B cell (primary cell): Measurements from ENCODE around the gene TTLL5. TPM values are rescaled to one million over a fixed set of nuclear protein-coding genes. Genes with fewer than 3 reads are reported as not detected.

Source experiments
- ATAC-seq: fragments of 200-7000 bp; cut with Tn5 transposase; one replicate; pipeline ENCODE4 v1.10.0; 2021; ENCODE audit warnings: low read depth, mild to moderate bottlenecking, moderate number of reproducible peaks, moderate library complexity
- CTCF ChIA-PET: fragments of 350-600 bp; sonication (Branson Sonifier 250); formaldehyde crosslinking; loops from one replicate; lab custom pipeline; 2021; ENCODE audit warnings: antibody characterized with exemption, inconsistent platforms; lab: Charles Lee
- POLR2A ChIA-PET: fragments of 350-600 bp; sonication (Branson Sonifier 250); formaldehyde crosslinking; loops from one replicate; lab custom pipeline; 2021; ENCODE audit warnings: antibody characterized with exemption; lab: Charles Lee
- DNase-seq: peaks from one replicate; pipeline ENCODE4 v3.0.0; 2013
- H2AFZ ChIP-seq: 2 replicates; pipeline ENCODE4 v1.6.1; 2012; ENCODE audit warnings: mild to moderate bottlenecking, low read depth, low read length; ENCODE audit not compliant: insufficient read depth, poor library complexity, severe bottlenecking
- H3K27ac ChIP-seq, 2 donors: 1 replicate in 1 of 2; 2 replicates in 1 of 2; pipeline ENCODE4 v1.5.1; 2012 to 2013; ENCODE audit warnings: low read length in 2 of 2, mild to moderate bottlenecking in 2 of 2, moderate library complexity in 1 of 2
- H3K27me3 ChIP-seq, 4 experiments: fragments of 200-600 bp in 1 of 4; sonication (generic) in 1 of 4; replicated peaks in 1 of 4; 1 replicate in 2 of 4; 2 replicates in 2 of 4; pipeline versions ENCODE4 v1.6.1 to v1.7.0; 2013 to 2016; ENCODE audit warnings: low read length in 3 of 4, mild to moderate bottlenecking in 2 of 4, mixed read lengths in 1 of 4, moderate library complexity in 1 of 4; ENCODE audit not compliant: insufficient read depth in 4 of 4, control insufficient read depth in 3 of 4; ENCODE audit errors: control extremely low read depth in 1 of 4
- H3K36me3 ChIP-seq, 2 experiments: replicated peaks in 1 of 2; 1 replicate in 1 of 2; 2 replicates in 1 of 2; pipeline versions ENCODE4 v1.6.1 to v1.7.1; 2013; ENCODE audit warnings: low read length in 1 of 2; ENCODE audit not compliant: insufficient read depth in 2 of 2, control insufficient read depth in 1 of 2; ENCODE audit errors: control extremely low read depth in 1 of 2, extremely low read depth in 1 of 2
- H3K4me1 ChIP-seq, 2 donors: fragments of 200-600 bp in 1 of 2; sonication (generic) in 1 of 2; 1 replicate in 1 of 2; 2 replicates in 1 of 2; pipeline versions ENCODE4 v1.5.1 to v1.6.1; 2013 to 2017; ENCODE audit warnings: low read length in 2 of 2; ENCODE audit not compliant: control insufficient read depth in 2 of 2, insufficient read depth in 2 of 2
- H3K4me2 ChIP-seq: replicated peaks from 2 replicates; pipeline ENCODE3; 2012; ENCODE audit warnings: mild to moderate bottlenecking, low read depth, low read length; ENCODE audit not compliant: poor library complexity, severe bottlenecking
- H3K4me3 ChIP-seq, 5 experiments: fragments of 200-600 bp in 1 of 5; sonication (generic) in 1 of 5; 1 replicate in 3 of 5; 2 replicates in 2 of 5; pipeline versions ENCODE4 v1.5.1 to v1.7.0; 2011 to 2016; ENCODE audit warnings: low read length in 4 of 5, mild to moderate bottlenecking in 4 of 5, low read depth in 2 of 5, control low read depth in 1 of 5, moderate library complexity in 1 of 5; ENCODE audit not compliant: insufficient read depth in 1 of 5; ENCODE audit errors: control extremely low read depth in 1 of 5, extremely low read depth in 1 of 5
- H3K79me2 ChIP-seq: fragments of 200-600 bp; sonication (generic); one replicate; pipeline ENCODE4 v1.6.0; 2016; ENCODE audit warnings: low read length; ENCODE audit not compliant: control insufficient read depth, insufficient read depth
- H3K9ac ChIP-seq: fragments of 200-600 bp; sonication (generic); 2 replicates; pipeline ENCODE4 v1.6.1; 2017; ENCODE audit warnings: mild to moderate bottlenecking, low read length, moderate library complexity
- H3K9me3 ChIP-seq, 3 donors: one replicate each; pipeline versions ENCODE4 v1.6.1 to v1.7.1; 2013; ENCODE audit warnings: low read length in 2 of 3; ENCODE audit not compliant: control insufficient read depth in 2 of 3, insufficient read depth in 1 of 3; ENCODE audit errors: control extremely low read depth in 1 of 3
- H4K20me1 ChIP-seq: 2 replicates; pipeline ENCODE4 v1.6.0; 2012; ENCODE audit warnings: mild to moderate bottlenecking, low read length; ENCODE audit not compliant: insufficient read depth, control insufficient read depth, poor library complexity, severe bottlenecking
- H3K27ac Mint-ChIP-seq: one replicate; pipeline ENCODE4 v1.8.0; 2021; ENCODE audit warnings: mixed read lengths
- H3K27me3 Mint-ChIP-seq: one replicate; pipeline ENCODE4 v1.8.0; 2021; ENCODE audit warnings: mixed read lengths
- H3K4me1 Mint-ChIP-seq: one replicate; pipeline ENCODE4 v1.8.0; 2021; ENCODE audit warnings: mixed read lengths
- H3K4me3 Mint-ChIP-seq: one replicate; pipeline ENCODE4 v1.8.0; 2021; ENCODE audit warnings: mixed read lengths
- H3K9me3 Mint-ChIP-seq: one replicate; pipeline ENCODE4 v1.8.0; 2022; ENCODE audit warnings: mixed read lengths; ENCODE audit not compliant: insufficient read depth
- EZH2 ChIP-seq: IDR thresholded peaks from 2 replicates; pipeline ENCODE4 v1.6.1; 2012; ENCODE audit warnings: borderline replicate concordance, low read depth, mild to moderate bottlenecking, moderate library complexity, low read length; ENCODE audit not compliant: insufficient read depth, poor library complexity, severe bottlenecking
- WGBS: methylation state at CpG from one replicate; pipeline ENCODE4 v1.1.5; 2013; ENCODE audit warnings: missing lambda C conversion rate; ENCODE audit not compliant: insufficient coverage; 5-methylcytosine and 5-hydroxymethylcytosine counted together
- intact Hi-C: fragments of 100-400 bp; cut with micrococcal nuclease; formaldehyde crosslinking; loops from one replicate; pipeline ENCODE4 v1.10.0; 2022
- polyA plus RNA-seq: library from polyadenylated mRNA; depleted of rRNA; stranded (reverse); fragments of >200 nt; gene quantifications from 2 replicates; pipeline ENCODE4 v1.2.3, GENCODE V29; 2012
- total RNA-seq, 2 donors: library from RNA; stranded (reverse); fragments of 120-200 nt in 1 of 2; gene quantifications; 1 replicate in 1 of 2; 2 replicates in 1 of 2; pipeline versions ENCODE4 v1.2.3 to v1.2.4, GENCODE V29; 2013 to 2022
- TF ChIP-seq, protein P1 (sequence below): fragments of 200-600 bp; IDR thresholded peaks from one replicate; pipeline ENCODE4 v1.8.0; 2022; ENCODE audit warnings: antibody characterized with exemption, mild to moderate bottlenecking

Gene TTLL5
- total and polyA plus RNA-seq, 2 donors (not counting 1 experiment from before 2014, with no cell fraction given): 10.9 to 50.9 TPM

- POLR2A ChIA-PET: no interaction called here
- H3K4me3 ChIP-seq: no peak overlapping the region
- Mint-ChIP-seq H3K27ac (no peak overlapping the region), H3K9me3 (no peaks in the 10 kb centered on the region), H3K27me3 (no peaks in the 10 kb centered on the region), H3K4me1 (no peaks in the 10 kb centered on the region), H3K4me3 (no peak overlapping the region)
- H3K36me3 ChIP-seq: peaks cover 4 to 6% of the 10 kb centered on the region in 2 experiments
- CTCF ChIA-PET: no interaction called here
- H3K4me2 ChIP-seq: no peak overlapping the region
- H2AFZ ChIP-seq: no peak overlapping the region
- no peaks in the 10 kb centered on the region for H3K9me3 ChIP-seq
- H3K4me1 ChIP-seq: no peaks in the 10 kb centered on the region
- no peak overlapping the region for H3K27ac ChIP-seq
- DNase-seq: no peak
- WGBS: 100% methylated on average over 2 of the region's 2 CpGs
- intact Hi-C loops: no loop called here
- no peak for ATAC-seq
- H3K27me3 ChIP-seq: no peaks in the 10 kb centered on the region
- no peaks in the 10 kb centered on the region for H4K20me1 ChIP-seq
- no peaks in the 10 kb centered on the region for H3K79me2 ChIP-seq
- TF ChIP-seq EZH2: no peak
- TF ChIP-seq, protein P1, sequence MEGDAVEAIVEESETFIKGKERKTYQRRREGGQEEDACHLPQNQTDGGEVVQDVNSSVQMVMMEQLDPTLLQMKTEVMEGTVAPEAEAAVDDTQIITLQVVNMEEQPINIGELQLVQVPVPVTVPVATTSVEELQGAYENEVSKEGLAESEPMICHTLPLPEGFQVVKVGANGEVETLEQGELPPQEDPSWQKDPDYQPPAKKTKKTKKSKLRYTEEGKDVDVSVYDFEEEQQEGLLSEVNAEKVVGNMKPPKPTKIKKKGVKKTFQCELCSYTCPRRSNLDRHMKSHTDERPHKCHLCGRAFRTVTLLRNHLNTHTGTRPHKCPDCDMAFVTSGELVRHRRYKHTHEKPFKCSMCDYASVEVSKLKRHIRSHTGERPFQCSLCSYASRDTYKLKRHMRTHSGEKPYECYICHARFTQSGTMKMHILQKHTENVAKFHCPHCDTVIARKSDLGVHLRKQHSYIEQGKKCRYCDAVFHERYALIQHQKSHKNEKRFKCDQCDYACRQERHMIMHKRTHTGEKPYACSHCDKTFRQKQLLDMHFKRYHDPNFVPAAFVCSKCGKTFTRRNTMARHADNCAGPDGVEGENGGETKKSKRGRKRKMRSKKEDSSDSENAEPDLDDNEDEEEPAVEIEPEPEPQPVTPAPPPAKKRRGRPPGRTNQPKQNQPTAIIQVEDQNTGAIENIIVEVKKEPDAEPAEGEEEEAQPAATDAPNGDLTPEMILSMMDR: no peak
- H3K9ac ChIP-seq: no peak overlapping the region
These were observed 109.6 kb downstream of the TTLL5 start for GRCh38 chr14:75770635-75771034.

DNA sequence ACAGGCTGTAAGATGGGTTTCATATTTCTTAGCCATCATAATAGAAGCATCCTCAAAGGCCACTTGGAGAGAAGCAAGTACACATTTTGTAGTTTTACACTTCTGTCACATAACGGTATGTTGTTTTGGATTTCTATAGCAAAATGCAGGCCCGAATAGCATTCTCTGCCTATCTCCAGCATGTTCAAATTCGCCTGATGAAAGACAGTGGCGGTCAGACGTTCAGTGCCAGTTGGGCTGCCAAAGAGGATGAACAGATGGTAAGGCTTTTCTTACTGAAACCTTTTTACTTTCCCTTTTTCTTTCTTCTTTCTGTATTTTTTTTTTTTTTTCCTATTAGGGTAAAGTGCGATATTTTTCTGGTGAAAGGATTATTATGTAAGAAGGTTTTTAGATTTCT lies 110.5 kb downstream of the TTLL5 start:
- Histone ChIP-seq H3K9ac (no peak overlapping the region), H3K27ac (no peak overlapping the region), H4K20me1 (no peaks in the 10 kb centered on the region), H3K79me2 (no peaks in the 10 kb centered on the region), H3K4me2 (no peak overlapping the region), H3K9me3 (no peaks in the 10 kb centered on the region), H3K36me3 (peaks cover 5 to 6% of the 10 kb centered on the region in 2 experiments), H2AFZ (no peak overlapping the region), H3K27me3 (no peaks in the 10 kb centered on the region), H3K4me3 (no peak overlapping the region), H3K4me1 (no peaks in the 10 kb centered on the region)
- ChIA-PET POLR2A (no interaction called here), CTCF (no interaction called here)
- TF ChIP-seq, protein P1: no peak
- TF ChIP-seq EZH2: no peak
- ATAC-seq (no peak), DNase-seq (no peak)
- Mint-ChIP-seq H3K27me3 (no peaks in the 10 kb centered on the region), H3K9me3 (no peaks in the 10 kb centered on the region), H3K4me1 (no peaks in the 10 kb centered on the region), H3K4me3 (no peak overlapping the region), H3K27ac (no peak overlapping the region)
- 100% methylated on average over 2 of the region's 6 CpGs for WGBS
- intact Hi-C loops: no loop called here
